Measurements from ENCODE around the gene CAMTA1.

GRCh38 chr1:7777591-7777990 is 992.3 kb downstream of the CAMTA1 start:
- TF ChIP-seq CTCF (IDR thresholded peaks at IDR 0.05) = no peak
- TF ChIP-seq POLR2AphosphoS5 (IDR thresholded peaks at IDR 0.05; ENCODE audit: low read depth, low read length) = no peak
- no peak for TF ChIP-seq REST (IDR thresholded peaks at IDR 0.05; ENCODE audit: insufficient read depth in 1 of 2, low read depth in 2 of 2, low read length in 1 of 2)
- TF ChIP-seq SIN3A (IDR thresholded peaks at IDR 0.05; ENCODE audit: borderline replicate concordance, insufficient read depth, low read depth, low read length) = no peak
- TF ChIP-seq TCF7L2 (IDR thresholded peaks at IDR 0.05; ENCODE audit: low read depth, low read length) = no peak
